Ramos (cell line): Measurements from ENCODE around the gene APLF.
"Not testable (repeated sequence)": the region's sequence is repeated elsewhere in the genome, so short reads cannot be mapped to it uniquely, and the experiment has no call there.

ENCODE experiments used
- in situ Hi-C: fragments of 300-500 bp; cut with MboI; formaldehyde crosslinking; loops from one replicate; pipeline ENCODE4 v1.14.3; 2022; ENCODE audit warnings: low sequenced_read_pairs; ENCODE audit not compliant: unreplicated experiment

Gene APLF

DNA sequence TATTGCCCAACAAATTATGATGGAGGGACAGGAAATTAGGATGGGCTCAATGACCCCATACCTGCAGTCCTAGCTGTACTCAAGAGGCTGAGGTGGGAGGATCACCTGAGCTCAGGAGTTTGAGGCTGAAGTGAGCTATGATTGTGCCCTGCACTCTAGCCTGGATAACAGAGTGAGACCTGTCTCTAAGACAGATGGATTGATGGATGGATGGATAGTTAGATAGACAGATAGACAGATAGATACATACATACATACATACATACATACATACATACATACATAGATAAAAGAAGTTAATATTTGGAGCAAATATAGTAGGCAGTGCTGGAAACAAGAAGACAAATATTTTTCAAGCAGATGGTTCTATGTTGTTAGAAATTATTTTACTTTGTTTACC lies 97.9 kb downstream of the APLF start:
- in situ Hi-C loops, result no loop called here

- in situ Hi-C loops, result no loop called here
These were observed 98.5 kb downstream of the APLF start for GRCh38 chr2:68565858-68566257.

DNA sequence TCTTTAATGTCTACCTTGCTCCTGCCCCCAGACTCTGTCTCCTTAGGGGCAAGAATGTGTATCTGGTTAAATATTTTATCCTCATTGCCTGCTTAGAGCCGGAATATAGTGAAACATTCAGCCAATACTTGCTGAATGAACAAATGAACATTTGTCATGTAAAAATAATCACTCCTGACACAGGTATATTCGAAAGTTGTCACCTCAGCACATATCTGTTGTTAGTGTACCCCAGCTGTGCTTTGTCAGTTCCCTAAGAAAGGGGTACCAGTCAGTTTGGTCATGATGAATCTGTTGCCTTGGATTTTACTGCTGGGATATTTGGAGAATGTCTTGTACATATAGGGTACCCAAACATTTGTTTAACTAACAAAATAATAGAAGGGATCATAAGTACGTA lies 99.0 kb downstream of the APLF start:
- in situ Hi-C loops, result no loop called here

GRCh38 chr2:68568116-68568515 lies 100.7 kb downstream of the APLF start:
- in situ Hi-C loops, result no loop called here

GRCh38 chr2:68569604-68570003 lies 102.2 kb downstream of the APLF start:
- in situ Hi-C loops, result no loop called here

- in situ Hi-C loops, result not testable (repeated sequence)
These were observed 103.0 kb downstream of the APLF start for GRCh38 chr2:68570434-68570833.

GRCh38 chr2:68574202-68574791 lies 106.9 kb downstream of the APLF start:
- in situ Hi-C loops, result no loop called here

DNA sequence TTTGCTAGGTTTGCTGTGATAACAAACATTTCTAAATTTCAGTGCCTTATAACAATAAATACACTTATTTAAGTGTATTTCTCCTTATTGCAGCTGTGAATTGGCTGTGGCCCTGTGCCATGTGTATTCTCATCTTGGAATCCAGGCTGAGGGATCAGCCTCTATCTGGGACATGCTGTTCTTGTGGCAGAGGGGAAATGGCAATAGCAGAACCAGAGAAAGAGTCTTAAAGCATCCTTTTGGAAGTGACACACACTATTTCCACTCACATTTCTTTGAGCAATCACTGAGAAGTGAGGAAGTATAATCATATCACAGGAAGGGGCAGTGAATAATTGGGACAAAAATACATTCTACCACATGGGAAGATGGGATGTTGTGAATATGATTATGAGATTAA lies 109.8 kb downstream of the APLF start:
- in situ Hi-C loops, result no loop called here

DNA sequence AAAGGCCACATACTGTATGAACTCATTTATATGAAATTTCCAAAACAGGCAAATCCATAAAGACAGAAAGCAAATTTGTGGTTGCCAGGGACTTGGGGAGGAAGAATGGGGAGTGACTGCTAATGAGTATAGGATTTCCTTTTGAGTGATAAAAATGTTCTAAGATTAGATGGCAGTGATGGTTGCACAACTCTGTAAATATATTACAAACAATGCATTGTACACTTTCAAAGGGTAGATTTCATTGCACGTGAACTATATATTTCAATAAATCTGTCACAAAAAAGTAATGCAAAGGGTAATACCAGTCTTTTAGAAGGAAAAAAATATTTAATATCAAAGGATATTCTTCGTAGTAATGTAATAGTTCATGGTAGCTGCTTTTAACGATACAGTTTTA lies 112.3 kb downstream of the APLF start:
- in situ Hi-C loops, result no loop called here

- in situ Hi-C loops, result no loop called here
These were observed 121.2 kb downstream of the APLF start for GRCh38 chr2:68588589-68588988.

- in situ Hi-C loops, result no loop called here
These were observed 122.6 kb downstream of the APLF start for GRCh38 chr2:68589963-68590362.

GRCh38 chr2:68590702-68591101 lies 123.3 kb downstream of the APLF start:
- in situ Hi-C loops, result no loop called here

DNA sequence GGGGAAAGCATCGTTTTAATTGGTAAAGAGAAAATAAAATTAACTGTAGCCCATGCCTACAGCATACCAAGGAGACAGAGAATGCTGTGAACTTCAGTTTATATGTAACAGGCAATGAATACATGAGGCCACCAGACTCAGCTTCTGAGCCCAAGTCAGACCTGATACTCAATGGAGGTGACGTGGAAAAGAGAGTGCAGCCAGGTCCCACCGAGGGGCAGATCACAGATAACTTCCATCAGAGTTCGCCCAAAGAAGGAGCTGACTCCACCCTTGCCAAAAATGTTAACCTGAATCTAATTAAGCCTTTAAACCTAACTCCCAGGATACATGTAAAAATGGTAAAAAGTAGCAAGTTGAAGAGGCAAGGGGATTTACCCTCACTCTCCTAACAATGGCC lies 123.8 kb downstream of the APLF start:
- in situ Hi-C loops, result no loop called here

DNA sequence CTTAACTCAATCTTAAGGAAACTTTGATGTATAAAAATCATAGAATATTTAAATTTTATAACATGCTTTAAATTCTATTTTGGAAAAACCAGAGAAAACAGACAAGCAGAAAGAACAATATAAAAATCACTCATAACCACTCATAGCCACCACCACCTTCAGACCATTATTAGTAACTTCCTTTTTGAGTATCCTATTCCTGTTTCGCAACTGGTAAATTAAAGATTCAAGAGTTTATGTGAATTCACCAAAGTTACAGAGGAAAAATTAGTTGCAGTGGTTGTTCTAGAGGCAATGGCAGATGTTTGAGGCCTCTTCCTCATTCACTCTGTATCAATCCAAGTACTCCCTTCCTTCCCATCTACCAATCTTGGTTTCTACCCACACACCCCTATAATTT lies 126.7 kb downstream of the APLF start:
- in situ Hi-C loops, result no loop called here

GRCh38 chr2:68594674-68595492 lies 127.5 kb downstream of the APLF start:
- in situ Hi-C loops, result no loop called here

- in situ Hi-C loops, result not testable (repeated sequence)
These were observed 128.1 kb downstream of the APLF start for GRCh38 chr2:68595493-68595785.

DNA sequence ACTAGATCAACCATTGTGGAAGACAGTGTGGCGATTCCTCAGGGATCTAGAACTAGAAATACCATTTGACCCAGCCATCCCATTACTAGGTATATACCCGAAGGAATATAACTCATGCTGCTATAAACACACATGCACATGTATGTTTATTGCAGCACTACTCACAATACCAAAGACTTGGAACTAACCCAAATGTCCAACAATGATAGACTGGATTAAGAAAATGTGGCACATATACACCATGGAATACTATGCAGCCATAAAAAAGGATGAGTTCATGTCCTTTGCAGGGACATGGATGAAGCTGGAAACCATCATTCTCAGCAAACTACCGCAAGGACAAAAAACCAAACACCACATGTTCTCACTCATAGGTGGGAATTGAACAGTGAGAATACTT lies 133.1 kb downstream of the APLF start:
- in situ Hi-C loops, result not testable (repeated sequence)

GRCh38 chr2:68603059-68603458 lies 135.7 kb downstream of the APLF start:
- in situ Hi-C loops, result no loop called here

DNA sequence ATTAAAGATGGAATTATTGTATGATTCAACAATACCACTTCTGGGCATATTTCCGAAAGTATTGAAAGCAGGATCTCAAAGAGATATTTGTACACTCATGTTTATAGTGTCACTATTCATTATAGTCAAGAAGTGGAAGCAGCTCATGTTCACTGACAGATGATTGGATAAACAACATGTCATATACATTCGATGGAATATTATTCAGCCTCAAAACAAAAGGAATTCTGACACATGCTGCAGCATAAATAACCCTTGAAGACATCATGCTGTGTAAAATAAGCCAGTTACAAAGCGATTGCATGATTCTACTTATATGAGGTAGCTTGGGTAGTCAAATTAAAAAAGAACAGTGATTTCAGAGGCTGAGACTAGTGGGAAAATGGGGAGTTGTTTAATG lies 136.7 kb downstream of the APLF start:
- in situ Hi-C loops, result no loop called here

DNA sequence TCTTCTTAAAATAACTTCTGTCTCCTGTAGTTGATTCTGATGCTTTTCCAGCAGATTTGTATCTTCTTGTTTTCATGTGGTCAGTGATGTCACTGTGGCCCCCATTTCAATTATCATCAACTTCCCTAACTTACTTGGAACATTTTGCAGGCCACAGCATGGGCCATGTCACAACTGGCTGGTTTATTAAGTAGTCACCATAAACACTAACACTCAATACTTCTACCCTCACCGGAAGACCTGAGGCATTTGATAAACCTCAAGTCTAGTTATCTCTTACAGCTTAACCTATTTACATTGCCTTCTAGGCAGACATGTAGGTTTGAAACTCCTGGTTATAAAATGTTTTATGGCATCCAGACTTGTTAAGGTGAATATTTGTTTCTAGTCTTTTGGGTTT lies 138.6 kb downstream of the APLF start:
- in situ Hi-C loops, result no loop called here

- in situ Hi-C loops, result no loop called here
These were observed 139.4 kb downstream of the APLF start for GRCh38 chr2:68606759-68607158.

GRCh38 chr2:68607837-68608236 lies 140.5 kb downstream of the APLF start:
- in situ Hi-C loops, result no loop called here
